CD4-positive, alpha-beta T cell treated with Interleukin-10 for 1 hour (primary cell): ENCODE measurements around the gene TEAD3.
A peak's percentile ranks its signal among the peaks of the same experiment; 100 is the strongest.

Experiments used
- DNase-seq: peaks from one replicate; pipeline ENCODE4 v3.0.0-alpha.2; 2020

Gene TEAD3

GRCh38 chr6:35512006-35512405 is 15.1 kb upstream of the TEAD3 start:
- no peak for DNase-seq

- no peak for DNase-seq
These were observed 14.7 kb upstream of the TEAD3 start for GRCh38 chr6:35511562-35511941.

GRCh38 chr6:35510916-35511561 is 14.2 kb upstream of the TEAD3 start:
- DNase-seq: no peak

- no peak for DNase-seq
These were observed 11.7 kb upstream of the TEAD3 start for GRCh38 chr6:35508542-35508941.

GRCh38 chr6:35508027-35508426 is 11.1 kb upstream of the TEAD3 start:
- no peak for DNase-seq

GRCh38 chr6:35507221-35507620 is 10.3 kb upstream of the TEAD3 start:
- no peak for DNase-seq

- DNase-seq: no peak
These were observed 9.7 kb upstream of the TEAD3 start for GRCh38 chr6:35506536-35506935.

- DNase-seq: no peak
These were observed 9.1 kb upstream of the TEAD3 start for GRCh38 chr6:35505999-35506412.

- no peak for DNase-seq
These were observed 6.7 kb upstream of the TEAD3 start for GRCh38 chr6:35503534-35503933.

- DNase-seq: no peak
These were observed 4.9 kb upstream of the TEAD3 start for GRCh38 chr6:35501784-35502183.

- DNase-seq: no peak
These were observed 3.9 kb upstream of the TEAD3 start for GRCh38 chr6:35500782-35501181.

- DNase-seq: no peak
These were observed 2.5 kb upstream of the TEAD3 start for GRCh38 chr6:35499372-35499771.

GRCh38 chr6:35498422-35499067 is 1.7 kb upstream of the TEAD3 start:
- DNase-seq: no peak

GRCh38 chr6:35497571-35498421 is 917 bp upstream of the TEAD3 start:
- DNase-seq: peak; percentile 47

- DNase-seq: no peak
These were observed 641 bp downstream of the TEAD3 start for GRCh38 chr6:35496036-35496840.

- DNase-seq: no peak
These were observed 1.4 kb downstream of the TEAD3 start for GRCh38 chr6:35495258-35496035.

GRCh38 chr6:35494161-35494563 is 2.7 kb downstream of the TEAD3 start:
- no peak for DNase-seq

GRCh38 chr6:35493307-35493983 is 3.4 kb downstream of the TEAD3 start:
- DNase-seq: no peak

GRCh38 chr6:35492974-35493284 is 4.0 kb downstream of the TEAD3 start:
- DNase-seq: no peak

GRCh38 chr6:35492258-35492973 is 4.5 kb downstream of the TEAD3 start:
- no peak for DNase-seq
